Measurements from ENCODE around the gene TRA2A. TPM values are rescaled to one million over a fixed set of nuclear protein-coding genes. Genes with fewer than 3 reads are reported as not detected.
"Not testable (repeated sequence)": the region's sequence is repeated elsewhere in the genome, so short reads cannot be mapped to it uniquely, and the experiment has no call there.

The TRA2A gene
- total and polyA plus RNA-seq, 9 donors: 28.1 to 149 (median 107) TPM

- H3K9me3 ChIP-seq (replicated peaks; ENCODE audit: control insufficient read depth, low read depth, low read length): no peaks in the 10 kb centered on the region
- DNase-seq: no peak
- WGBS (ENCODE audit: insufficient coverage): no CpG with 5 or more reads among the region's 4 CpGs
Observed at GRCh38 chr7:23539494-23539907, 7.7 kb upstream of the TRA2A start.

GRCh38 chr7:23538301-23538700 lies 6.5 kb upstream of the TRA2A start:
- Histone ChIP-seq H3K9me3 (replicated peaks; ENCODE audit: control insufficient read depth, low read depth, low read length) (no peaks in the 10 kb centered on the region), H3K36me3 (ENCODE audit: control insufficient read depth, insufficient read depth, low read length) (no peaks in the 10 kb centered on the region), H3K27me3 (ENCODE audit: control insufficient read depth, insufficient read depth, low read length) (no peaks in the 10 kb centered on the region), H3K27ac (ENCODE audit: low read length) (no peak overlapping the region), H3K4me3 (ENCODE audit: low read length) (no peak overlapping the region), H3K4me1 (ENCODE audit: control insufficient read depth, insufficient read depth, low read length) (no peaks in the 10 kb centered on the region)
- DNase-seq: no peak
- 86% methylated on average over 2 of the region's 3 CpGs for WGBS (ENCODE audit: insufficient coverage)

More at GRCh38 chr7:23539494-23539907, 7.7 kb upstream of the TRA2A start:
- Histone ChIP-seq H3K27ac (ENCODE audit: low read length) (no peak overlapping the region), H3K27me3 (ENCODE audit: control insufficient read depth, insufficient read depth, low read length) (no peaks in the 10 kb centered on the region), H3K36me3 (ENCODE audit: control insufficient read depth, insufficient read depth, low read length) (no peaks in the 10 kb centered on the region), H3K4me3 (ENCODE audit: low read length) (no peak overlapping the region), H3K4me1 (ENCODE audit: control insufficient read depth, insufficient read depth, low read length) (no peaks in the 10 kb centered on the region)

- no peak overlapping the region for H3K27ac ChIP-seq (ENCODE audit: low read length)
- H3K4me3 ChIP-seq (ENCODE audit: low read length): no peak overlapping the region
Observed at GRCh38 chr7:23533238-23533604, 1.4 kb upstream of the TRA2A start.

GRCh38 chr7:23532490-23533237 lies 883 bp upstream of the TRA2A start:
- 96% methylated on average over 19 of the region's 23 CpGs for WGBS (ENCODE audit: insufficient coverage)
- Histone ChIP-seq H3K4me3 (ENCODE audit: low read length) (no peak overlapping the region), H3K9me3 (replicated peaks; ENCODE audit: control insufficient read depth, low read depth, low read length) (no peaks in the 10 kb centered on the region), H3K27me3 (ENCODE audit: control insufficient read depth, insufficient read depth, low read length) (no peaks in the 10 kb centered on the region), H3K27ac (ENCODE audit: low read length) (peak overlapping the region; percentile 100), H3K4me1 (ENCODE audit: control insufficient read depth, insufficient read depth, low read length) (peaks cover 10% of the 10 kb centered on the region), H3K36me3 (ENCODE audit: control insufficient read depth, insufficient read depth, low read length) (no peaks in the 10 kb centered on the region)
- peak; percentile 21 for DNase-seq

More at GRCh38 chr7:23533238-23533604, 1.4 kb upstream of the TRA2A start:
- Histone ChIP-seq H3K9me3 (replicated peaks; ENCODE audit: control insufficient read depth, low read depth, low read length) (no peaks in the 10 kb centered on the region), H3K36me3 (ENCODE audit: control insufficient read depth, insufficient read depth, low read length) (no peaks in the 10 kb centered on the region), H3K4me1 (ENCODE audit: control insufficient read depth, insufficient read depth, low read length) (peaks cover 10% of the 10 kb centered on the region), H3K27me3 (ENCODE audit: control insufficient read depth, insufficient read depth, low read length) (no peaks in the 10 kb centered on the region)
- WGBS (ENCODE audit: insufficient coverage): 83% methylated on average over 1 of the region's 5 CpGs
- no peak for DNase-seq

GRCh38 chr7:23531050-23531793 lies 559 bp downstream of the TRA2A start:
- under 1% methylated on average over 42 of the region's 55 CpGs for whole genome bisulfite sequencing (ENCODE audit: insufficient coverage)
- no peaks in the 10 kb centered on the region for H3K9me3 ChIP-seq (replicated peaks; ENCODE audit: control insufficient read depth, low read depth, low read length)
- H3K27ac ChIP-seq (ENCODE audit: low read length): peak overlapping the region; percentile 100
- H3K4me1 ChIP-seq (ENCODE audit: control insufficient read depth, insufficient read depth, low read length): peaks cover 10% of the 10 kb centered on the region
- no peaks in the 10 kb centered on the region for H3K36me3 ChIP-seq (ENCODE audit: control insufficient read depth, insufficient read depth, low read length)
- DNase-seq: peak; percentile 89
- H3K27me3 ChIP-seq (ENCODE audit: control insufficient read depth, insufficient read depth, low read length): no peaks in the 10 kb centered on the region
- H3K4me3 ChIP-seq (ENCODE audit: low read length): peak overlapping the region; percentile 99

- WGBS (ENCODE audit: insufficient coverage): no CpG with 5 or more reads among the region's 8 CpGs
- Histone ChIP-seq H3K4me3 (ENCODE audit: low read length) (peak overlapping the region; percentile 99), H3K27ac (ENCODE audit: low read length) (peak overlapping the region; percentile 100), H3K36me3 (ENCODE audit: control insufficient read depth, insufficient read depth, low read length) (no peaks in the 10 kb centered on the region), H3K9me3 (replicated peaks; ENCODE audit: control insufficient read depth, low read depth, low read length) (no peaks in the 10 kb centered on the region), H3K4me1 (ENCODE audit: control insufficient read depth, insufficient read depth, low read length) (peaks cover 10% of the 10 kb centered on the region), H3K27me3 (ENCODE audit: control insufficient read depth, insufficient read depth, low read length) (no peaks in the 10 kb centered on the region)
- peak; percentile 70 for DNase-seq
Observed at GRCh38 chr7:23530405-23530804, 1.4 kb downstream of the TRA2A start.

- H3K4me3 ChIP-seq (ENCODE audit: low read length): no peak overlapping the region
- peaks cover 10% of the 10 kb centered on the region for H3K4me1 ChIP-seq (ENCODE audit: control insufficient read depth, insufficient read depth, low read length)
- no peaks in the 10 kb centered on the region for H3K27me3 ChIP-seq (ENCODE audit: control insufficient read depth, insufficient read depth, low read length)
- DNase-seq: no peak
- H3K36me3 ChIP-seq (ENCODE audit: control insufficient read depth, insufficient read depth, low read length): no peaks in the 10 kb centered on the region
- 88% methylated on average over 10 of the region's 18 CpGs for WGBS (ENCODE audit: insufficient coverage)
- no peaks in the 10 kb centered on the region for H3K9me3 ChIP-seq (replicated peaks; ENCODE audit: control insufficient read depth, low read depth, low read length)
- no peak overlapping the region for H3K27ac ChIP-seq (ENCODE audit: low read length)
Observed at GRCh38 chr7:23529262-23529859, 2.4 kb downstream of the TRA2A start.

GRCh38 chr7:23525611-23526010 lies 6.2 kb downstream of the TRA2A start:
- not testable (repeated sequence) for DNase-seq; H3K4me3 ChIP-seq (ENCODE audit: low read length); H3K27me3 ChIP-seq (ENCODE audit: control insufficient read depth, insufficient read depth, low read length); H3K27ac ChIP-seq (ENCODE audit: low read length); H3K9me3 ChIP-seq (replicated peaks; ENCODE audit: control insufficient read depth, low read depth, low read length); H3K4me1 ChIP-seq (ENCODE audit: control insufficient read depth, insufficient read depth, low read length)
- peaks cover 11% of the 10 kb centered on the region for H3K36me3 ChIP-seq (ENCODE audit: control insufficient read depth, insufficient read depth, low read length)
- WGBS (ENCODE audit: insufficient coverage): 100% methylated on average over 1 of the region's 7 CpGs

- peaks cover 13% of the 10 kb centered on the region for H3K36me3 ChIP-seq (ENCODE audit: control insufficient read depth, insufficient read depth, low read length)
- H3K4me1 ChIP-seq (ENCODE audit: control insufficient read depth, insufficient read depth, low read length): peaks cover 5% of the 10 kb centered on the region
- WGBS (ENCODE audit: insufficient coverage): 94% methylated on average over 3 of the region's 7 CpGs
- no peak for DNase-seq
- H3K27ac ChIP-seq (ENCODE audit: low read length): no peak overlapping the region
- no peaks in the 10 kb centered on the region for H3K27me3 ChIP-seq (ENCODE audit: control insufficient read depth, insufficient read depth, low read length)
- H3K9me3 ChIP-seq (replicated peaks; ENCODE audit: control insufficient read depth, low read depth, low read length): no peaks in the 10 kb centered on the region
- H3K4me3 ChIP-seq (ENCODE audit: low read length): no peak overlapping the region
Observed at GRCh38 chr7:23524473-23524872, 7.3 kb downstream of the TRA2A start.

GRCh38 chr7:23523486-23524075 lies 8.2 kb downstream of the TRA2A start:
- Histone ChIP-seq H3K4me3 (ENCODE audit: low read length) (no peak overlapping the region), H3K36me3 (ENCODE audit: control insufficient read depth, insufficient read depth, low read length) (peaks cover 22% of the 10 kb centered on the region), H3K27me3 (ENCODE audit: control insufficient read depth, insufficient read depth, low read length) (no peaks in the 10 kb centered on the region), H3K27ac (ENCODE audit: low read length) (no peak overlapping the region), H3K9me3 (replicated peaks; ENCODE audit: control insufficient read depth, low read depth, low read length) (no peaks in the 10 kb centered on the region), H3K4me1 (ENCODE audit: control insufficient read depth, insufficient read depth, low read length) (no peaks in the 10 kb centered on the region)
- peak; percentile 11 for DNase-seq
- no CpG with 5 or more reads among the region's 2 CpGs for WGBS (ENCODE audit: insufficient coverage)
